ENCODE data around the gene KRT78.
"Not testable (repeated sequence)": the region's sequence is repeated elsewhere in the genome, so short reads cannot be mapped to it uniquely, and the experiment has no call there.

Gene KRT78

DNA sequence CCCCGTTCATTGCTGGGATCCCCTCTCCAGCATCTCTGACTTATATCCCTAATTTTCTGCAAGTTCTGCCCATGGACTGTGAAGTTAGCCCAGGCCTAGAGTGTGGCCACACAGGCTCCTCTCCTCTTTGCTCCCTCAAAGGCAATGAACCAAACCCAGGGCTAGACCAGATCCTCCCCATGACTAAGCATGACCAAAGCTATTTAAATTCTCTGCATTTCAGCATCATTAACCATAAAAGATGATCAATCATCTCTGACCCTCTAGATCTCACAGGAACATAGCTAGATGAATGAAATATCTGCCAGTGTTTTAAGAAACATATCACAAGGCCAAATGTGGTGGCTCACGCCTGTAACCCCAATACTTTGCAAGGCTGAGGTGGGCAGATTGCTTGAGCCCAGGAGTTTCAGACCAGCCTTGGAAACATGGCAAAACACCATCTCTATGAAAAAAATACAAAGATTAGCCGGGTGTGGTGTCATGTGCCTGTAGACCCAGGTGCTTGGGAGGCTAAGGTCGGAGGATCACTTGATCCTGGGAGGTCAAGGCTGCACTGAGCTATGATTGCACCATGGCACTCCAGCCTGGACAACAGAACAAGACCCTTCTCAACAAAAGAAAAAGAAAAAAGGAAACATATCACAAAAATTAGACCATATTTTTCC is 50.7 kb downstream of the KRT78 start:
- TF ChIP-seq, protein P1, sequence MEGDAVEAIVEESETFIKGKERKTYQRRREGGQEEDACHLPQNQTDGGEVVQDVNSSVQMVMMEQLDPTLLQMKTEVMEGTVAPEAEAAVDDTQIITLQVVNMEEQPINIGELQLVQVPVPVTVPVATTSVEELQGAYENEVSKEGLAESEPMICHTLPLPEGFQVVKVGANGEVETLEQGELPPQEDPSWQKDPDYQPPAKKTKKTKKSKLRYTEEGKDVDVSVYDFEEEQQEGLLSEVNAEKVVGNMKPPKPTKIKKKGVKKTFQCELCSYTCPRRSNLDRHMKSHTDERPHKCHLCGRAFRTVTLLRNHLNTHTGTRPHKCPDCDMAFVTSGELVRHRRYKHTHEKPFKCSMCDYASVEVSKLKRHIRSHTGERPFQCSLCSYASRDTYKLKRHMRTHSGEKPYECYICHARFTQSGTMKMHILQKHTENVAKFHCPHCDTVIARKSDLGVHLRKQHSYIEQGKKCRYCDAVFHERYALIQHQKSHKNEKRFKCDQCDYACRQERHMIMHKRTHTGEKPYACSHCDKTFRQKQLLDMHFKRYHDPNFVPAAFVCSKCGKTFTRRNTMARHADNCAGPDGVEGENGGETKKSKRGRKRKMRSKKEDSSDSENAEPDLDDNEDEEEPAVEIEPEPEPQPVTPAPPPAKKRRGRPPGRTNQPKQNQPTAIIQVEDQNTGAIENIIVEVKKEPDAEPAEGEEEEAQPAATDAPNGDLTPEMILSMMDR (IDR thresholded peaks at IDR 0.05; ENCODE audit: insufficient read depth, low read depth, low read length, missing control alignments): no peak
- DNase-seq (ENCODE audit: low read depth): no peak
- no peak overlapping the region for H3K4me3 ChIP-seq (ENCODE audit: low read depth, low read length)

DNA sequence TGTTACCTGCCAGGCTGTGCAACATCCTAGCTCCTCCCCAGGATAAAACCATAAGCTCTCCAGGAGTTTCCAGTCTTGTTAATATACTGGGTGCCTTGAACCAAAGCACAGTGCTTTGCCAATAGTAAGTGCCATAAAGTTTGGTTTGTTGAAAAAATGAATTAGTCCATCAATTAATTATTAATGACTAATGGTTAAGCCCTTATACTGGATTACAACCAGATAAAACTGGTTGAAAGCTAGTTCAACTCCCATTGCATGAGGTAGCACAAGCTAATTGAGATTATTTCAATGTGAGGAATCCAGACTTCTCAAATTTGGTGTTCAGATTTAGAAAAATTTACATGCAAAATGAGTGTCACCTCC is 51.3 kb downstream of the KRT78 start:
- TF ChIP-seq, protein P1 (IDR thresholded peaks at IDR 0.05; ENCODE audit: insufficient read depth, low read depth, low read length, missing control alignments): no peak
- no peak for DNase-seq (ENCODE audit: low read depth)
- no peak overlapping the region for H3K4me3 ChIP-seq (ENCODE audit: low read depth, low read length)

DNA sequence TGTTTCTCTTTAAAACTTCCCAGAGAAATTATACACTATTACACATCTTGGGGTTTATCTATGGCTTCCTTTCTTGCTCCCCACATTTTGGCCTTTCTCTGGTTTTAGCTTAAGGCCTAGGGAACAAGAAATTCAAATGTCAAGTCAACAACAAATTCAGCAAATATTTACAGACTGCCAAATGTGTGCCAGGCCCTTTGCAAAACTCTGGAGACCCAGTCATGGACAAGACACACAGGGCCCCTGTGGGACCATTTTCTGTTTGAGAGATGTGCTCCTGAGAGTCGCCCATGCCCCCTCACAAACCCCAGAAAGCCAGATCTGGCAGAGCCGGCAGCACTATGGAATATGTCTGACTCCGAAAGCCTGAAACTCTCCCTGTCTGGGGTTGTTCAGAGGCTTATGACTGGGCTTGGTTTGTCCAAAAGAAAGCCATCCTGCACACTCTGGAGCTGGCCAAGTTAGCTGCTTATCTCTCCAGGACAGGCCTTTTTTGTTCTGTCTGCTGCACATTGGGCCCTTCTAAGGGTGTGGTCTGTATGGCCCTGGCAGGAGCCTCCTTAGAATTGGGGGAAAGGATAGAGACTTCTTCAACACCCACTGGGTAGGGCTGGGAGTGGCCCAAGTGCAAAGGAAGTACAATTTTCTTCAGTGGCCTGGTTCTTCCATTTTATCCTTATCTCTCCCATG is 51.8 kb downstream of the KRT78 start:
- no peak overlapping the region for H3K4me3 ChIP-seq (ENCODE audit: low read depth, low read length)
- no peak for DNase-seq (ENCODE audit: low read depth)
- TF ChIP-seq, protein P1 (IDR thresholded peaks at IDR 0.05; ENCODE audit: insufficient read depth, low read depth, low read length, missing control alignments): no peak

DNA sequence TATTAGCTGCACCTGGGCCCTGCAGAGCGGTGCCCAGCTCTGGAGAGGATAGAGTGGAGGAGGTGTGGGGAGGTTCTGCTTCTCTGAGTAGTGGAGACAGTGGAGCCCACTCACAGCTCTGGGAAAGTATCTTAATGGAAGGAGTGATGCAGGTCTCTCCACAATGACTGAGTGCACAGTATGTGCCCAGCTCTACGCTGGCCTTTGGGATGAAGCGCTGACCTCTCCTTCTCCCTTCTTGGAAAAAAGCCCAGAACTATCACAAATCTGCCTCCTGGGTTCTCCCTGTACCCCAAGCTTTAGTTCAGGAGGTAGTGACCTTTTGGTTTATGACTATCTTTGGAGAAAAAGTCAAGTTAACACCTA is 52.4 kb downstream of the KRT78 start:
- DNase-seq (ENCODE audit: low read depth): no peak
- TF ChIP-seq, protein P1 (IDR thresholded peaks at IDR 0.05; ENCODE audit: insufficient read depth, low read depth, low read length, missing control alignments): no peak
- no peak overlapping the region for H3K4me3 ChIP-seq (ENCODE audit: low read depth, low read length)

DNA sequence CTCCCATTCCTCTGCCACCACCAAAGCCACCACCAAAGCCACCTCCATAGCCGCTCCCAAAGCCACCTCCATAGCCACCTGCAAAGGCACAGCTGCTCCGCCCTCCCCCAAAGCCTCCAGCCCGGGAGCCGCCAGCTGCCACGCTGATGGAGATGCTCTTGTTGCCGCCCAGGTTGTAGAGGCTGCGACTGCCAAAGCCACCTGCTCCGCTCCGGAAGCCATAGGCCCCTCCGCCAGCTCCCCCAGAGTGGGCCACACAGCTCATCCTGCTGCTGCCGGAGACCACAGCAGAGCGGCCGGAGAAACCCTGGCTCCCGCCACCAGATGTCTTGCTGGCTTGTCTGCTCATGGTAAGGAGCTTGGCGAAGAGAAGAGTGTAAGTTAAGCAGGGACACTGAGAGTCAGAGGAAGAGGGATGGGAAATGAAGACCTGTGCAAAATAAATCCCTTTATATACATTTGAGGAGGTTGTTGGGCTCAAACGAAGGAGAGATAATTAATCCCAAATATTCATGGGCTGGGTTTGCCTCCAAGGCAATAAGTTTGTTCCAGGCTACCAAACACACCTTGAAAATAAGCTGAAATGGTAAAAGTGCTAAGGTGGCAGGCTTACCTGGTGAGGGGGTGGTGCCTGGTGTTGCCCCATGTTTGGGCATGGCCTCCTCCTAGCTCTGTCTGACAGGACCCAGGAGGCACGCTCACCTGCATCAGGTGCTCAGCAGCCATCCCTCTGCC is 52.9 kb downstream of the KRT78 start, which contains the start of gene KRT3:
Gene KRT3 (minus strand): TSS at position 424 of the 735 bp plus-strand sequence. CDS start 75 bp downstream, at position 349.
- H3K4me3 ChIP-seq (ENCODE audit: low read depth, low read length): no peak within 1 kb of the TSS
- TF ChIP-seq, protein P1 (IDR thresholded peaks at IDR 0.05; ENCODE audit: insufficient read depth, low read depth, low read length, missing control alignments): no peak
- no peak for DNase-seq (ENCODE audit: low read depth)

DNA sequence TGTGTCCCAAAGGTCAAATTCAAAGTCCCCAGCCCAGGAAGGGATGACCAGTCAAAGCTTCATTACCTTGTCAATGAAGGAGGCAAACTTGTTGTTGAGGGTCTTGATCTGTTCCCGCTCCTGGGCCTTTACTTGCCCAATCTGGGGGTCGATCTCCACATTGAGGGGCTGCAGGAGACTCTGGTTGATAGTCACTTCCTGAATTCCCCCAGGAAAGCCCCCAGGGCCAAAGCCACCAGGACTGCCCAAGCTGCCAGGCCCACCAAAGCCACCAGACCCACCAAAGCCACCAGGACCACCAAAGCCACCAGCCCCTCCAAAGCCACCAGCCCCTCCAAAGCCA is 53.5 kb downstream of the KRT78 start:
- DNase-seq (ENCODE audit: low read depth); H3K4me3 ChIP-seq (ENCODE audit: low read depth, low read length): not testable (repeated sequence)

All from GM12865 (cell line).